ENCODE measurements around the gene TAC4. TPM values are rescaled to one million over a fixed set of nuclear protein-coding genes. Genes with fewer than 3 reads are reported as not detected.

Gene TAC4
- total RNA-seq, 4 donors from 2014 or later, result not detected

GRCh38 chr17:49887744-49888360 lies 40.0 kb upstream of the TAC4 start:
- TF ChIP-seq EP300 (IDR thresholded peaks at IDR 0.05), result no peak
- TF ChIP-seq, protein P1, sequence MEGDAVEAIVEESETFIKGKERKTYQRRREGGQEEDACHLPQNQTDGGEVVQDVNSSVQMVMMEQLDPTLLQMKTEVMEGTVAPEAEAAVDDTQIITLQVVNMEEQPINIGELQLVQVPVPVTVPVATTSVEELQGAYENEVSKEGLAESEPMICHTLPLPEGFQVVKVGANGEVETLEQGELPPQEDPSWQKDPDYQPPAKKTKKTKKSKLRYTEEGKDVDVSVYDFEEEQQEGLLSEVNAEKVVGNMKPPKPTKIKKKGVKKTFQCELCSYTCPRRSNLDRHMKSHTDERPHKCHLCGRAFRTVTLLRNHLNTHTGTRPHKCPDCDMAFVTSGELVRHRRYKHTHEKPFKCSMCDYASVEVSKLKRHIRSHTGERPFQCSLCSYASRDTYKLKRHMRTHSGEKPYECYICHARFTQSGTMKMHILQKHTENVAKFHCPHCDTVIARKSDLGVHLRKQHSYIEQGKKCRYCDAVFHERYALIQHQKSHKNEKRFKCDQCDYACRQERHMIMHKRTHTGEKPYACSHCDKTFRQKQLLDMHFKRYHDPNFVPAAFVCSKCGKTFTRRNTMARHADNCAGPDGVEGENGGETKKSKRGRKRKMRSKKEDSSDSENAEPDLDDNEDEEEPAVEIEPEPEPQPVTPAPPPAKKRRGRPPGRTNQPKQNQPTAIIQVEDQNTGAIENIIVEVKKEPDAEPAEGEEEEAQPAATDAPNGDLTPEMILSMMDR (IDR thresholded peaks at IDR 0.05), result no peak
- no peak for TF ChIP-seq POLR2A (IDR thresholded peaks at IDR 0.05)
- Histone ChIP-seq H3K4me3 (no peak overlapping the region), H3K27me3 (peaks cover 0 to 88% of the 10 kb centered on the region in 2 donors)

GRCh38 chr17:49887086-49887743 lies 39.3 kb upstream of the TAC4 start:
- no peak for DNase-seq (ENCODE audit: low spot score in 2 of 2)
- no peak overlapping the region for H3K27ac ChIP-seq
- no peak overlapping the region for H3K4me3 ChIP-seq
- peaks cover 0 to 90% of the 10 kb centered on the region in 2 donors for H3K27me3 ChIP-seq
- H3K4me1 ChIP-seq, result peaks cover 0 to 14% (median 0%) of the 10 kb centered on the region in 4 donors
- H3K36me3 ChIP-seq, result no peaks in the 10 kb centered on the region
- WGBS, 2 donors, result 59 to 77% methylated on average over 4 to 7 of the region's 7 CpGs
- TF ChIP-seq, protein P1 (IDR thresholded peaks at IDR 0.05), result no peak
- no peak for TF ChIP-seq POLR2A (IDR thresholded peaks at IDR 0.05)
- TF ChIP-seq EP300 (IDR thresholded peaks at IDR 0.05), result no peak
- no peaks in the 10 kb centered on the region for H3K9me3 ChIP-seq

More at GRCh38 chr17:49887744-49888360, 40.0 kb upstream of the TAC4 start:
- Histone ChIP-seq H3K9me3 (no peaks in the 10 kb centered on the region), H3K27ac (no peak overlapping the region), H3K36me3 (no peaks in the 10 kb centered on the region), H3K4me1 (peaks cover 0 to 14% (median 0%) of the 10 kb centered on the region in 4 donors)
- WGBS, 2 donors, result 76 to 85% methylated on average over 9 of the region's 9 CpGs
- no peak for DNase-seq (ENCODE audit: low spot score in 2 of 2)

- H3K4me1 ChIP-seq, result peaks cover 0 to 14% (median 0%) of the 10 kb centered on the region in 4 donors
- H3K9me3 ChIP-seq, result no peaks in the 10 kb centered on the region
- TF ChIP-seq, protein P1 (IDR thresholded peaks at IDR 0.05), result no peak
- no peak for TF ChIP-seq POLR2A (IDR thresholded peaks at IDR 0.05)
- TF ChIP-seq EP300 (IDR thresholded peaks at IDR 0.05), result no peak
- no peak for DNase-seq (ENCODE audit: low spot score in 2 of 2)
- no peak overlapping the region for H3K27ac ChIP-seq
- 73 to 74% methylated on average over 5 of the region's 5 CpGs for WGBS, 2 donors
- no peak overlapping the region for H3K4me3 ChIP-seq
- peaks cover 0 to 90% of the 10 kb centered on the region in 2 donors for H3K27me3 ChIP-seq
- H3K36me3 ChIP-seq, result no peaks in the 10 kb centered on the region
These were observed 38.2 kb upstream of the TAC4 start for GRCh38 chr17:49886036-49886435.

DNA sequence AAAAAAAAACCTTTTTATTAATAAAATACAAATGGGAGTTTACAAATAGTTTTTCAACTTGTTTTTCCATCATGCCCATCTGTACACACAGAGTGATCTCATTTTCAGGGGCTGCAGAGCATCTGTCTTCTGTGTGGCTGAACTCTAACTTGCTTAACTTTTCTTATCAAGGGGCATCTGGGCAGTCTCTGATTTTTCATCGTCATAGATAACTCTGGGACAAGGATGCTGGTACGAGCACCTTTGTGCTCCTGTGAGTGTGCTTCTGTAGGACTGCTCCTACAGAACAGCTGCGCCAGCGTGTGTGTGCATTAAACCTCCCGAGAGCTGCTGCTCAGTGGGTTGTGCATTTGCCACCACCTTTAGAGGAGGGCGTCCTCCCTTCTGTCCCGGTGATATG lies 34.6 kb upstream of the TAC4 start:
- 51 to 63% methylated on average over 7 of the region's 7 CpGs for WGBS, 2 donors
- no peaks in the 10 kb centered on the region for H3K9me3 ChIP-seq
- no peaks in the 10 kb centered on the region for H3K36me3 ChIP-seq
- H3K27me3 ChIP-seq, result peaks cover 0 to 88% of the 10 kb centered on the region in 2 donors
- H3K4me3 ChIP-seq, result no peak overlapping the region
- H3K4me1 ChIP-seq, result peaks cover 0 to 8% (median 4%) of the 10 kb centered on the region in 4 donors
- no peak for DNase-seq (ENCODE audit: low spot score in 2 of 2)
- no peak for TF ChIP-seq EP300 (IDR thresholded peaks at IDR 0.05)
- TF ChIP-seq, protein P1 (IDR thresholded peaks at IDR 0.05), result no peak
- TF ChIP-seq POLR2A (IDR thresholded peaks at IDR 0.05), result no peak
- no peak overlapping the region for H3K27ac ChIP-seq

GRCh38 chr17:49881054-49881402 lies 33.2 kb upstream of the TAC4 start:
- WGBS, 2 donors, result 23 to 26% methylated on average over 5 of the region's 5 CpGs
- H3K27ac ChIP-seq, result no peak overlapping the region
- TF ChIP-seq, protein P1 (IDR thresholded peaks at IDR 0.05), result no peak
- no peak for TF ChIP-seq EP300 (IDR thresholded peaks at IDR 0.05)
- TF ChIP-seq POLR2A (IDR thresholded peaks at IDR 0.05), result no peak
- no peak for DNase-seq (ENCODE audit: low spot score in 2 of 2)
- H3K27me3 ChIP-seq, result peaks cover 0 to 80% of the 10 kb centered on the region in 2 donors
- peaks cover 0 to 8% (median 4%) of the 10 kb centered on the region in 4 donors for H3K4me1 ChIP-seq
- no peak overlapping the region for H3K4me3 ChIP-seq
- no peaks in the 10 kb centered on the region for H3K36me3 ChIP-seq
- H3K9me3 ChIP-seq, result no peaks in the 10 kb centered on the region

Measured in tibial nerve (tissue), 4 donors.